WTC11 (cell line): Measurements from ENCODE around the gene SLC5A12. TPM values are rescaled to one million over a fixed set of nuclear protein-coding genes. Genes with fewer than 3 reads are reported as not detected.
"Not testable (repeated sequence)": the region's sequence is repeated elsewhere in the genome, so short reads cannot be mapped to it uniquely, and the experiment has no call there.

ENCODE experiments used
- ATAC-seq: fragments of 200-7000 bp; cut with Tn5 transposase; 2 replicates; pipeline ENCODE4 v1.10.0; 2021; ENCODE audit warnings: mild to moderate bottlenecking, moderate library complexity
- CTCF ChIA-PET: fragments of 300-600 bp; sonication (Branson Sonifier 250); formaldehyde crosslinking; loops from one replicate; lab custom pipeline; 2021; ENCODE audit warnings: antibody characterized with exemption; lab: Charles Lee
- POLR2A ChIA-PET: fragments of 350-600 bp; sonication (Branson Sonifier 250); formaldehyde crosslinking; loops from one replicate; lab custom pipeline; 2021; ENCODE audit warnings: antibody characterized with exemption; lab: Charles Lee
- DNase-seq: peaks from one replicate; pipeline ENCODE4 v3.0.0; 2021; ENCODE audit warnings: low spot score
- H3K27ac Mint-ChIP-seq: 2 replicates; pipeline ENCODE4 v1.8.0; 2021; ENCODE audit warnings: mixed read lengths
- H3K27me3 Mint-ChIP-seq: 2 replicates; pipeline ENCODE4 v1.8.0; 2021; ENCODE audit warnings: low read depth, mild to moderate bottlenecking, moderate library complexity, mixed read lengths
- H3K36me3 Mint-ChIP-seq: 2 replicates; pipeline ENCODE4 v1.8.0; 2021; ENCODE audit warnings: mixed read lengths
- H3K4me1 Mint-ChIP-seq: 2 replicates; pipeline ENCODE4 v1.8.0; 2022; ENCODE audit warnings: mixed read lengths
- H3K4me3 Mint-ChIP-seq: 2 replicates; pipeline ENCODE4 v1.8.0; 2021; ENCODE audit warnings: mild to moderate bottlenecking, moderate library complexity, mixed read lengths
- H3K9me3 Mint-ChIP-seq: 2 replicates; pipeline ENCODE4 v1.8.0; 2021; ENCODE audit warnings: mixed read lengths
- CBFB ChIP-seq: sonication (generic); formaldehyde crosslinking; IDR thresholded peaks from 2 replicates; pipeline ENCODE4 v1.8.1; 2022; ENCODE audit warnings: mild to moderate bottlenecking, low read depth, missing genetic modification reagents
- ESRRA ChIP-seq: sonication (generic); formaldehyde crosslinking; IDR thresholded peaks from 2 replicates; pipeline ENCODE4 v1.8.1; 2022; ENCODE audit warnings: mild to moderate bottlenecking, missing genetic modification reagents, borderline replicate concordance
- FOXP1 ChIP-seq: sonication (generic); formaldehyde crosslinking; IDR thresholded peaks from 2 replicates; pipeline ENCODE4 v1.8.0; 2022; ENCODE audit warnings: missing genetic modification reagents, mild to moderate bottlenecking, moderate library complexity, borderline replicate concordance
- GTF2I ChIP-seq: fragments of 250-450 bp; sonication (Bioruptor Pico); conservative IDR thresholded peaks from 2 replicates; pipeline ENCODE4 v1.4.0; 2021; ENCODE audit warnings: mild to moderate bottlenecking
- MXD4 ChIP-seq: fragments of 250-450 bp; sonication (Bioruptor Pico); IDR thresholded peaks from 2 replicates; pipeline ENCODE4 v1.8.0; 2021; ENCODE audit warnings: mild to moderate bottlenecking, moderate library complexity, borderline replicate concordance
- NFATC4 ChIP-seq: fragments of 250-450 bp; sonication (Bioruptor Pico); IDR thresholded peaks from 2 replicates; pipeline ENCODE4 v1.9.0; 2021; ENCODE audit warnings: mild to moderate bottlenecking
- OVOL2 ChIP-seq: fragments of 250-450 bp; sonication (Bioruptor Pico); IDR thresholded peaks from 2 replicates; pipeline ENCODE4 v1.9.0; 2021; ENCODE audit warnings: mild to moderate bottlenecking, borderline replicate concordance
- SMAD4 ChIP-seq: sonication (generic); formaldehyde crosslinking; IDR thresholded peaks from 2 replicates; pipeline ENCODE4 v1.8.0; 2022; ENCODE audit warnings: mild to moderate bottlenecking, missing genetic modification reagents
- ZNF232 ChIP-seq: sonication (generic); formaldehyde crosslinking; IDR thresholded peaks from 2 replicates; pipeline ENCODE4 v1.8.0; 2022; ENCODE audit warnings: mild to moderate bottlenecking, missing genetic modification reagents
- ZNF671 ChIP-seq: fragments of 250-450 bp; sonication (Bioruptor Pico); IDR thresholded peaks from 2 replicates; pipeline ENCODE4 v1.8.0; 2021; ENCODE audit warnings: mild to moderate bottlenecking
- total RNA-seq: library from RNA; stranded (reverse); gene quantifications from 3 replicates; pipeline ENCODE4 v1.2.3, GENCODE V29; 2021
- TF ChIP-seq, protein P1 (sequence below): sonication (generic); formaldehyde crosslinking; conservative IDR thresholded peaks from 2 replicates; pipeline ENCODE4 v1.8.1; 2023; ENCODE audit warnings: mild to moderate bottlenecking, low read depth, missing genetic modification reagents, moderate library complexity
- TF ChIP-seq, protein P2 (sequence below): sonication (generic); formaldehyde crosslinking; IDR thresholded peaks from 2 replicates; pipeline ENCODE4 v1.8.0; 2022; ENCODE audit warnings: mild to moderate bottlenecking, missing genetic modification reagents
- TF ChIP-seq, protein P3 (sequence below): sonication (generic); formaldehyde crosslinking; IDR thresholded peaks from 2 replicates; pipeline ENCODE4 v1.8.0; 2023; ENCODE audit warnings: missing genetic modification reagents
- TF ChIP-seq, protein P4 (sequence below): sonication (generic); formaldehyde crosslinking; IDR thresholded peaks from 2 replicates; pipeline ENCODE4 v1.8.1; 2023; ENCODE audit warnings: mild to moderate bottlenecking, missing genetic modification reagents, borderline replicate concordance
- TF ChIP-seq, protein P5 (sequence below): sonication (generic); formaldehyde crosslinking; IDR thresholded peaks from 2 replicates; pipeline ENCODE4 v1.8.0; 2022; ENCODE audit warnings: mild to moderate bottlenecking, missing genetic modification reagents
- TF ChIP-seq, protein P6 (sequence below): fragments of 250-450 bp; sonication (Bioruptor Pico); IDR thresholded peaks from 2 replicates; pipeline ENCODE4 v1.8.0; 2021; ENCODE audit warnings: mild to moderate bottlenecking
- TF ChIP-seq, protein P7 (sequence below): fragments of 200-600 bp; IDR thresholded peaks from 2 replicates; pipeline ENCODE4 v1.8.0; 2022; ENCODE audit warnings: antibody characterized with exemption

The SLC5A12 gene
- total RNA-seq, 1 experiment from 2014 or later, result 1.9 TPM

DNA sequence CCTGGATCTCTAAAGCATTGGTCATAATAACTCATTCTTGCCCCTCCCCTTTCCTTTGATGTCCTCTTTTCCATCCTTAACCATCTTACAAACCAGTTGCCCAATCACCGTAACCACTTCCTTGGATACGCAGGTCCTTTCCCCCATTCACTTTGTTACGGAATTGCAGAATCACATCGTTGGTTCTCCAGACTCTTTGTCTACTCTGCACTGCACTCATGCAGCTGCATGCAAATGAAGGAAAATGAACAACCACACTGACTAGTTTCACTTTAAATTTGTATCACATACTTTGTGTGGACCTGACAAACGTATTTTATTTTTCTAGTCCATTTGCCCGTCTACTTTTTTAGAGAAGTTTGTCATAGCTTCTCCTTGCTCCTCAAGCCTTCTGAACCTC, 69.9 kb downstream of the SLC5A12 start:
- Mint-ChIP-seq H3K36me3 (no peaks in the 10 kb centered on the region), H3K9me3 (no peaks in the 10 kb centered on the region), H3K4me3 (no peak overlapping the region), H3K27me3 (peaks cover 9% of the 10 kb centered on the region), H3K27ac (no peak overlapping the region), H3K4me1 (no peaks in the 10 kb centered on the region)
- TF ChIP-seq, protein P1, sequence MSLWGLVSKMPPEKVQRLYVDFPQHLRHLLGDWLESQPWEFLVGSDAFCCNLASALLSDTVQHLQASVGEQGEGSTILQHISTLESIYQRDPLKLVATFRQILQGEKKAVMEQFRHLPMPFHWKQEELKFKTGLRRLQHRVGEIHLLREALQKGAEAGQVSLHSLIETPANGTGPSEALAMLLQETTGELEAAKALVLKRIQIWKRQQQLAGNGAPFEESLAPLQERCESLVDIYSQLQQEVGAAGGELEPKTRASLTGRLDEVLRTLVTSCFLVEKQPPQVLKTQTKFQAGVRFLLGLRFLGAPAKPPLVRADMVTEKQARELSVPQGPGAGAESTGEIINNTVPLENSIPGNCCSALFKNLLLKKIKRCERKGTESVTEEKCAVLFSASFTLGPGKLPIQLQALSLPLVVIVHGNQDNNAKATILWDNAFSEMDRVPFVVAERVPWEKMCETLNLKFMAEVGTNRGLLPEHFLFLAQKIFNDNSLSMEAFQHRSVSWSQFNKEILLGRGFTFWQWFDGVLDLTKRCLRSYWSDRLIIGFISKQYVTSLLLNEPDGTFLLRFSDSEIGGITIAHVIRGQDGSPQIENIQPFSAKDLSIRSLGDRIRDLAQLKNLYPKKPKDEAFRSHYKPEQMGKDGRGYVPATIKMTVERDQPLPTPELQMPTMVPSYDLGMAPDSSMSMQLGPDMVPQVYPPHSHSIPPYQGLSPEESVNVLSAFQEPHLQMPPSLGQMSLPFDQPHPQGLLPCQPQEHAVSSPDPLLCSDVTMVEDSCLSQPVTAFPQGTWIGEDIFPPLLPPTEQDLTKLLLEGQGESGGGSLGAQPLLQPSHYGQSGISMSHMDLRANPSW, result no peak
- TF ChIP-seq GTF2I (CRISPR knock-in tag) (no peak), NFATC4 (no peak), ZNF232 (CRISPR knock-in tag) (no peak), MXD4 (CRISPR knock-in tag) (no peak), CBFB (no peak), SMAD4 (CRISPR knock-in tag) (no peak), OVOL2 (CRISPR knock-in tag) (no peak), ESRRA (no peak), ZNF671 (no peak), FOXP1 (CRISPR knock-in tag) (no peak)
- TF ChIP-seq, protein P2, sequence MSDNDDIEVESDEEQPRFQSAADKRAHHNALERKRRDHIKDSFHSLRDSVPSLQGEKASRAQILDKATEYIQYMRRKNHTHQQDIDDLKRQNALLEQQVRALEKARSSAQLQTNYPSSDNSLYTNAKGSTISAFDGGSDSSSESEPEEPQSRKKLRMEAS (CRISPR knock-in tag), result no peak
- TF ChIP-seq, protein P3, sequence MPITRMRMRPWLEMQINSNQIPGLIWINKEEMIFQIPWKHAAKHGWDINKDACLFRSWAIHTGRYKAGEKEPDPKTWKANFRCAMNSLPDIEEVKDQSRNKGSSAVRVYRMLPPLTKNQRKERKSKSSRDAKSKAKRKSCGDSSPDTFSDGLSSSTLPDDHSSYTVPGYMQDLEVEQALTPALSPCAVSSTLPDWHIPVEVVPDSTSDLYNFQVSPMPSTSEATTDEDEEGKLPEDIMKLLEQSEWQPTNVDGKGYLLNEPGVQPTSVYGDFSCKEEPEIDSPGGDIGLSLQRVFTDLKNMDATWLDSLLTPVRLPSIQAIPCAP (CRISPR knock-in tag), result no peak
- TF ChIP-seq, protein P4, sequence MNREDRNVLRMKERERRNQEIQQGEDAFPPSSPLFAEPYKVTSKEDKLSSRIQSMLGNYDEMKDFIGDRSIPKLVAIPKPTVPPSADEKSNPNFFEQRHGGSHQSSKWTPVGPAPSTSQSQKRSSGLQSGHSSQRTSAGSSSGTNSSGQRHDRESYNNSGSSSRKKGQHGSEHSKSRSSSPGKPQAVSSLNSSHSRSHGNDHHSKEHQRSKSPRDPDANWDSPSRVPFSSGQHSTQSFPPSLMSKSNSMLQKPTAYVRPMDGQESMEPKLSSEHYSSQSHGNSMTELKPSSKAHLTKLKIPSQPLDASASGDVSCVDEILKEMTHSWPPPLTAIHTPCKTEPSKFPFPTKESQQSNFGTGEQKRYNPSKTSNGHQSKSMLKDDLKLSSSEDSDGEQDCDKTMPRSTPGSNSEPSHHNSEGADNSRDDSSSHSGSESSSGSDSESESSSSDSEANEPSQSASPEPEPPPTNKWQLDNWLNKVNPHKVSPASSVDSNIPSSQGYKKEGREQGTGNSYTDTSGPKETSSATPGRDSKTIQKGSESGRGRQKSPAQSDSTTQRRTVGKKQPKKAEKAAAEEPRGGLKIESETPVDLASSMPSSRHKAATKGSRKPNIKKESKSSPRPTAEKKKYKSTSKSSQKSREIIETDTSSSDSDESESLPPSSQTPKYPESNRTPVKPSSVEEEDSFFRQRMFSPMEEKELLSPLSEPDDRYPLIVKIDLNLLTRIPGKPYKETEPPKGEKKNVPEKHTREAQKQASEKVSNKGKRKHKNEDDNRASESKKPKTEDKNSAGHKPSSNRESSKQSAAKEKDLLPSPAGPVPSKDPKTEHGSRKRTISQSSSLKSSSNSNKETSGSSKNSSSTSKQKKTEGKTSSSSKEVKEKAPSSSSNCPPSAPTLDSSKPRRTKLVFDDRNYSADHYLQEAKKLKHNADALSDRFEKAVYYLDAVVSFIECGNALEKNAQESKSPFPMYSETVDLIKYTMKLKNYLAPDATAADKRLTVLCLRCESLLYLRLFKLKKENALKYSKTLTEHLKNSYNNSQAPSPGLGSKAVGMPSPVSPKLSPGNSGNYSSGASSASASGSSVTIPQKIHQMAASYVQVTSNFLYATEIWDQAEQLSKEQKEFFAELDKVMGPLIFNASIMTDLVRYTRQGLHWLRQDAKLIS (CRISPR knock-in tag), result no peak
- TF ChIP-seq, protein P5, sequence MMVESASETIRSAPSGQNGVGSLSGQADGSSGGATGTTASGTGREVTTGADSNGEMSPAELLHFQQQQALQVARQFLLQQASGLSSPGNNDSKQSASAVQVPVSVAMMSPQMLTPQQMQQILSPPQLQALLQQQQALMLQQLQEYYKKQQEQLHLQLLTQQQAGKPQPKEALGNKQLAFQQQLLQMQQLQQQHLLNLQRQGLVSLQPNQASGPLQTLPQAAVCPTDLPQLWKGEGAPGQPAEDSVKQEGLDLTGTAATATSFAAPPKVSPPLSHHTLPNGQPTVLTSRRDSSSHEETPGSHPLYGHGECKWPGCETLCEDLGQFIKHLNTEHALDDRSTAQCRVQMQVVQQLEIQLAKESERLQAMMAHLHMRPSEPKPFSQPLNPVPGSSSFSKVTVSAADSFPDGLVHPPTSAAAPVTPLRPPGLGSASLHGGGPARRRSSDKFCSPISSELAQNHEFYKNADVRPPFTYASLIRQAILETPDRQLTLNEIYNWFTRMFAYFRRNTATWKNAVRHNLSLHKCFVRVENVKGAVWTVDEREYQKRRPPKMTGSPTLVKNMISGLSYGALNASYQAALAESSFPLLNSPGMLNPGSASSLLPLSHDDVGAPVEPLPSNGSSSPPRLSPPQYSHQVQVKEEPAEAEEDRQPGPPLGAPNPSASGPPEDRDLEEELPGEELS (CRISPR knock-in tag), result no peak
- DNase-seq, result no peak
- no peak for ATAC-seq
- ChIA-PET CTCF (no interaction called here), POLR2A (no interaction called here)

DNA sequence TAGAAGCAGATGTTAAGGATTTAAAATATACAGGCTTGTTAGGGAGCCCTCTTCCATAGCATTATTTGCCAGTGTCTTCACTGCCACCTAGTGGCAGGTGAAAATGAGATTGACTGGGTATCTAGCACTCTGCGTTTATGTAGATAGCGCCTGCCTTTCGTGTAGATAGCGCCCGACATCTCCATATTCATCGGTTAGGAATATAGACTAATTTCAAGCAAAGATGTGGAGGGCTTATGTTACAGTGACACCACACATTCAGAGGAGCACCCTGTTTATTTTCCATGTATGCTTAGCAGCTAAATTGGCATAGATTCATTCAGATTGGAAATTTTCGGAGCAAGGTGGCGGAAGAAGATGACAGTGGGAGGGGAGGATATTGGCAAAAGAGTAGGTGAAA, 72.0 kb downstream of the SLC5A12 start:
- Mint-ChIP-seq H3K4me3 (peak overlapping the region; percentile 30), H3K4me1 (no peaks in the 10 kb centered on the region), H3K9me3 (no peaks in the 10 kb centered on the region), H3K27ac (no peak overlapping the region), H3K27me3 (peaks cover 9% of the 10 kb centered on the region), H3K36me3 (no peaks in the 10 kb centered on the region)
- POLR2A ChIA-PET, result no interaction called here
- CTCF ChIA-PET, result no interaction called here
- DNase-seq (peak; percentile 70), ATAC-seq (peak; percentile 98)
- TF ChIP-seq, protein P6, sequence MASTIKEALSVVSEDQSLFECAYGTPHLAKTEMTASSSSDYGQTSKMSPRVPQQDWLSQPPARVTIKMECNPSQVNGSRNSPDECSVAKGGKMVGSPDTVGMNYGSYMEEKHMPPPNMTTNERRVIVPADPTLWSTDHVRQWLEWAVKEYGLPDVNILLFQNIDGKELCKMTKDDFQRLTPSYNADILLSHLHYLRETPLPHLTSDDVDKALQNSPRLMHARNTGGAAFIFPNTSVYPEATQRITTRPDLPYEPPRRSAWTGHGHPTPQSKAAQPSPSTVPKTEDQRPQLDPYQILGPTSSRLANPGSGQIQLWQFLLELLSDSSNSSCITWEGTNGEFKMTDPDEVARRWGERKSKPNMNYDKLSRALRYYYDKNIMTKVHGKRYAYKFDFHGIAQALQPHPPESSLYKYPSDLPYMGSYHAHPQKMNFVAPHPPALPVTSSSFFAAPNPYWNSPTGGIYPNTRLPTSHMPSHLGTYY, result no peak
- TF ChIP-seq, protein P7, sequence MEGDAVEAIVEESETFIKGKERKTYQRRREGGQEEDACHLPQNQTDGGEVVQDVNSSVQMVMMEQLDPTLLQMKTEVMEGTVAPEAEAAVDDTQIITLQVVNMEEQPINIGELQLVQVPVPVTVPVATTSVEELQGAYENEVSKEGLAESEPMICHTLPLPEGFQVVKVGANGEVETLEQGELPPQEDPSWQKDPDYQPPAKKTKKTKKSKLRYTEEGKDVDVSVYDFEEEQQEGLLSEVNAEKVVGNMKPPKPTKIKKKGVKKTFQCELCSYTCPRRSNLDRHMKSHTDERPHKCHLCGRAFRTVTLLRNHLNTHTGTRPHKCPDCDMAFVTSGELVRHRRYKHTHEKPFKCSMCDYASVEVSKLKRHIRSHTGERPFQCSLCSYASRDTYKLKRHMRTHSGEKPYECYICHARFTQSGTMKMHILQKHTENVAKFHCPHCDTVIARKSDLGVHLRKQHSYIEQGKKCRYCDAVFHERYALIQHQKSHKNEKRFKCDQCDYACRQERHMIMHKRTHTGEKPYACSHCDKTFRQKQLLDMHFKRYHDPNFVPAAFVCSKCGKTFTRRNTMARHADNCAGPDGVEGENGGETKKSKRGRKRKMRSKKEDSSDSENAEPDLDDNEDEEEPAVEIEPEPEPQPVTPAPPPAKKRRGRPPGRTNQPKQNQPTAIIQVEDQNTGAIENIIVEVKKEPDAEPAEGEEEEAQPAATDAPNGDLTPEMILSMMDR, result peak; percentile 62

DNA sequence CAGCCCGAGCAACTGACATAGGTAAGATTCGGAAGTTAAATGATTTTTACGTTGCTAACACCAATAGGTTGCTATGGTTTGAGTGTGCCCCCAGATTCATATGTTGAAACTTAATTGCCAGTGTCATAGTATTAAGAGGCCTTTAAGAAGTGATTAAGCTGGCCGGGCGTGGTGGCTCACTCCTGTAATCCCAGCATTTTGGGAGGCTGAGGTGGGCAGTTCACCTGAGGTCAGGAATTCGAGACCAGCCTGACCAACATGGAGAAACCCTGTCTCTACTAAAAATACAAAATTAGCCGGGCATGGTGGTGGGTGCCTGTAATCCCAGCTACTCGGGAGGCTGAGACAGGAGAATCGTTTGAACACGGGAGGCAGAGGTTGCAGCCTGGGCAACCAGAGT, 78.5 kb downstream of the SLC5A12 start:
- H3K27ac Mint-ChIP-seq, H3K36me3 Mint-ChIP-seq, ATAC-seq, POLR2A ChIA-PET, H3K4me3 Mint-ChIP-seq, DNase-seq, CTCF ChIA-PET, H3K4me1 Mint-ChIP-seq, H3K27me3 Mint-ChIP-seq, H3K9me3 Mint-ChIP-seq: not testable (repeated sequence)
